CD4-positive, alpha-beta T cell (primary cell): ENCODE results near the gene IL4R. TPM values are rescaled to one million over a fixed set of nuclear protein-coding genes. Genes with fewer than 3 reads are reported as not detected.
A peak's percentile ranks its signal among the peaks of the same experiment; 100 is the strongest.
"Not testable (repeated sequence)": the region's sequence is repeated elsewhere in the genome, so short reads cannot be mapped to it uniquely, and the experiment has no call there.

Source experiments
- ATAC-seq: fragments of 200-7000 bp; cut with Tn5 transposase; one replicate; pipeline ENCODE4 v1.10.0; 2022; ENCODE audit warnings: mild to moderate bottlenecking; ENCODE audit not compliant: poor library complexity
- CTCF ChIA-PET: fragments of 350-600 bp; sonication (Branson Sonifier 250); formaldehyde crosslinking; loops from one replicate; lab custom pipeline; 2021; ENCODE audit warnings: antibody characterized with exemption, inconsistent platforms; lab: Charles Lee
- POLR2A ChIA-PET: fragments of 350-600 bp; sonication (Branson Sonifier 250); formaldehyde crosslinking; loops from one replicate; lab custom pipeline; 2021; ENCODE audit warnings: antibody characterized with exemption, inconsistent platforms; lab: Charles Lee
- DNase-seq, 14 experiments: peaks; one replicate each; pipeline ENCODE4 v3.0.0-alpha.2; 2013 to 2020; ENCODE audit warnings: mixed read lengths in 2 of 14
- H3K27ac ChIP-seq, 2 donors: one replicate each; pipeline versions ENCODE4 v1.5.1 to v1.7.0; 2013; ENCODE audit warnings: low read length in 2 of 2, low read depth in 1 of 2, mild to moderate bottlenecking in 1 of 2
- H3K27me3 ChIP-seq, 2 experiments: 1 replicate in 1 of 2; 2 replicates in 1 of 2; pipeline versions ENCODE4 v1.6.1 to v1.7.0; 2013; ENCODE audit warnings: low read length in 2 of 2, control low read depth in 1 of 2, mild to moderate bottlenecking in 1 of 2, moderate library complexity in 1 of 2; ENCODE audit not compliant: insufficient read depth in 2 of 2, control insufficient read depth in 1 of 2
- H3K36me3 ChIP-seq: one replicate; pipeline ENCODE4 v1.6.1; 2013; ENCODE audit warnings: low read length, control low read depth; ENCODE audit not compliant: insufficient read depth
- H3K4me1 ChIP-seq: one replicate; pipeline ENCODE4 v1.6.1; 2013; ENCODE audit warnings: low read length, control low read depth; ENCODE audit not compliant: insufficient read depth
- H3K4me3 ChIP-seq: one replicate; pipeline ENCODE4 v1.5.1; 2013; ENCODE audit warnings: mild to moderate bottlenecking, low read length, moderate library complexity
- H3K9me3 ChIP-seq, 2 experiments: 1 replicate in 1 of 2; 2 replicates in 1 of 2; pipeline versions ENCODE4 v1.6.1 to v1.7.0; 2013; ENCODE audit warnings: low read length in 2 of 2, mild to moderate bottlenecking in 2 of 2, control low read depth in 1 of 2, moderate library complexity in 1 of 2; ENCODE audit not compliant: control insufficient read depth in 1 of 2, insufficient read depth in 1 of 2
- H3K27ac Mint-ChIP-seq: one replicate; pipeline ENCODE4 v1.8.0; 2020; ENCODE audit warnings: mixed read lengths
- H3K27me3 Mint-ChIP-seq: one replicate; pipeline ENCODE4 v1.8.0; 2021; ENCODE audit warnings: mixed read lengths
- H3K36me3 Mint-ChIP-seq: one replicate; pipeline ENCODE4 v1.8.0; 2021; ENCODE audit warnings: low read depth, mixed read lengths
- H3K4me1 Mint-ChIP-seq: one replicate; pipeline ENCODE4 v1.8.0; 2021; ENCODE audit warnings: low read depth, mixed read lengths
- H3K4me3 Mint-ChIP-seq: one replicate; pipeline ENCODE4 v1.8.0; 2020; ENCODE audit warnings: mild to moderate bottlenecking, mixed read lengths
- H3K9me3 Mint-ChIP-seq: one replicate; pipeline ENCODE4 v1.8.0; 2020; ENCODE audit warnings: mixed read lengths
- intact Hi-C, 2 experiments: fragments of 100-400 bp; cut with DNase I in 1 of 2; cut with micrococcal nuclease in 1 of 2; formaldehyde crosslinking; loops; one replicate each; pipeline versions ENCODE4 v1.15.1 to v1.9.0; 2023 to 2025; cut with DNase I, micrococcal nuclease
- total RNA-seq, 174 experiments: library from RNA in 2 of 174; stranded (reverse) in 2 of 174; gene quantifications; one replicate each; pipeline ENCODE4 v1.2.3 and lab custom pipeline; 2021 to 2026
- TF ChIP-seq, protein P1 (sequence below): fragments of 200-600 bp; IDR thresholded peaks from one replicate; pipeline ENCODE4 v1.8.0; 2022; ENCODE audit warnings: antibody characterized with exemption, mild to moderate bottlenecking

Gene IL4R
- total RNA-seq, 2 experiments from 2014 or later, result 145 to 147 TPM

DNA sequence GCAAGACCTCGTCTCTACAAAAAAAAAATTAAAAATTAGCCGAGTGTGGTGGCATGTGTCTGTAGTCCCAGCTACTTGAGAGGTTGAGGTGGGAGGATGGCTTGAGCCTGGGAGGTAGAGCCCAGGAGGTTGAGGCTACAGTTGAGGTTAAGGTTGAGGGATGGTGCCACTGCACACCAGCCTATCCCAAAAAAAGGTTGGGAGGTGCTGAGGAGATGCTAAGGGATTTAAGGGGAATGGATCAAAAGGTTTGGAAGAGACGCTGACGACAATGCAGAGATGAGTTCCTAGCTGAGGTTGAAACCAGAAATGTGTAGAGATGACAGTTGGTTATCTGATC lies 40.5 kb upstream of the IL4R start:
- TF ChIP-seq, protein P1, sequence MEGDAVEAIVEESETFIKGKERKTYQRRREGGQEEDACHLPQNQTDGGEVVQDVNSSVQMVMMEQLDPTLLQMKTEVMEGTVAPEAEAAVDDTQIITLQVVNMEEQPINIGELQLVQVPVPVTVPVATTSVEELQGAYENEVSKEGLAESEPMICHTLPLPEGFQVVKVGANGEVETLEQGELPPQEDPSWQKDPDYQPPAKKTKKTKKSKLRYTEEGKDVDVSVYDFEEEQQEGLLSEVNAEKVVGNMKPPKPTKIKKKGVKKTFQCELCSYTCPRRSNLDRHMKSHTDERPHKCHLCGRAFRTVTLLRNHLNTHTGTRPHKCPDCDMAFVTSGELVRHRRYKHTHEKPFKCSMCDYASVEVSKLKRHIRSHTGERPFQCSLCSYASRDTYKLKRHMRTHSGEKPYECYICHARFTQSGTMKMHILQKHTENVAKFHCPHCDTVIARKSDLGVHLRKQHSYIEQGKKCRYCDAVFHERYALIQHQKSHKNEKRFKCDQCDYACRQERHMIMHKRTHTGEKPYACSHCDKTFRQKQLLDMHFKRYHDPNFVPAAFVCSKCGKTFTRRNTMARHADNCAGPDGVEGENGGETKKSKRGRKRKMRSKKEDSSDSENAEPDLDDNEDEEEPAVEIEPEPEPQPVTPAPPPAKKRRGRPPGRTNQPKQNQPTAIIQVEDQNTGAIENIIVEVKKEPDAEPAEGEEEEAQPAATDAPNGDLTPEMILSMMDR, result no peak
- intact Hi-C loops, result loop anchor here in 1 of 2 experiments (5.0 kb wide), 1 partner anchor 44 kb away; no protein-coding TSS in a partner anchor
- H3K9me3 ChIP-seq, result no peaks in the 10 kb centered on the region
- H3K27me3 Mint-ChIP-seq, result no peaks in the 10 kb centered on the region
- no peaks in the 10 kb centered on the region for H3K27me3 ChIP-seq
- ChIA-PET POLR2A (interaction anchor here (0.9 to 4.4 kb wide), 6 partner anchors 9 to 93 kb away, joined by 3 to 33 read pairs (median 6); no protein-coding TSS in a partner anchor), CTCF (interaction anchor here (0.8 to 1.7 kb wide), 2 partner anchors 38 to 42 kb away, joined by 3 to 16 read pairs; no protein-coding TSS in a partner anchor)
- H3K27ac ChIP-seq, result no peak overlapping the region
- H3K4me3 ChIP-seq, result no peak overlapping the region
- peak overlapping the region; percentile 77 for H3K27ac Mint-ChIP-seq
- DNase-seq (no peak), ATAC-seq (no peak)
- peaks cover 39% of the 10 kb centered on the region for H3K4me1 ChIP-seq
- peaks cover 59% of the 10 kb centered on the region for H3K4me1 Mint-ChIP-seq
- H3K36me3 Mint-ChIP-seq, result peaks cover 7% of the 10 kb centered on the region
- H3K9me3 Mint-ChIP-seq, result no peaks in the 10 kb centered on the region
- no peaks in the 10 kb centered on the region for H3K36me3 ChIP-seq
- peak overlapping the region; percentile 70 for H3K4me3 Mint-ChIP-seq

DNA sequence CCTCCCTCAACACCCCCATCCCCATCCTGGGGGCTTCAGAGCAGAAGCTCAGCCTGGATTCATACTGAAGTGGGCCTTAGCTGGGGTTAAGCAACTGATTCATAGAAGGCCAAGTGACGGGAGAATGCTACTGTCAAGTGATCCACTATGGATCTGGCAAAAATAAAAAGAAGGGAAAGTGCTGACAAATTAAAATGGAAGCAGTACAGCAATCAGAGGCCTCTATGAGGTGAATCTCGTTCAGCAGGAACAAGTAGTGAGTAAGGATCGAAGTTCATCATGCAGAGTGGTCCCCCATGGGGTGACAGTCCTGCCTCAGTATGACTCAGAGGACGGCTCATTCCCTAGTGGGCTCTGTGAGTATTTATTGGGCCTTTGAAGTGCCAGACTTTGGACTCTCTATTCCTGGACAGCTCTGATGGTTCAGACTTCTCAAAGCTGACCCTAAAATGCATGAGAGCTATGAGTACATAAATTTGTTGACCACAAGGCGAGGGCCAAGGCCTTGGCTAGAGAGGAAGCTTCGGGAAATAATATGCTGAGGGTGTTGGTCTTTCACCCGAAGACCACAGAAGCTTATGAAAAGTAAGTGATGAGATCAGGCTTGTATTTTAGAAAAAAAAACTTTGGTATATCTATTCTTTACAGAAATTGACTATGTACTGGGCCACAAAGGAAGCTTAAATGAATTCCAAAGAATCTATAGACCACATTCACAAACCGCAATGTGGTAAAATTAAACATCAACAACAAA lies 39.9 kb upstream of the IL4R start:
- H3K27ac ChIP-seq, result no peak overlapping the region
- peak overlapping the region; percentile 70 for H3K4me3 Mint-ChIP-seq
- POLR2A ChIA-PET, result interaction anchor here (0.6 to 4.4 kb wide), 13 partner anchors 8 to 186 kb away, joined by 3 to 33 read pairs (median 4); partner anchors contain the start of gene KDM8

DNA sequence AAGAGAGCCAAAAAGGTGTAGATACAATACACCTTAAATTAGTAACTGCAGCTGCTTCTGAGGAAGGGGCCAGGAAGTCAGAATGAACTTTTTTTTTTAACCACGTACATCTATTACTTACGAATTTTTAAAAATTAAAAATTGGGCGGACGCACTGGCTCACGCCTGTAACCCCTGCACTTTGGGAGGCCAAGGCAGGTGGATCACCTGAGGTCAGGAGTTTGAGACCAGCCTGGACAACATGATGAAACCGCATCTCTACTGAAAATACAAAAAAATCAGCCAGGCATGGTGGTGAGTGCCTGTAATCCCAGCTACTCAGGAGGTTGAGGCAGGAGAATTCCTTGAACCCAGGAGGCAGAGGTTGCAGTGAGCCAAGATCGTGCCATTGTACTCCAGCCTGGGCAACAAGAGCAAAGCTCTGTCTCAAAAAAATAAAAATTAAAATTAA lies 39.3 kb upstream of the IL4R start:
- Mint-ChIP-seq H3K4me3 (peak overlapping the region; percentile 70), H3K4me1 (peaks cover 49% of the 10 kb centered on the region), H3K27ac (peak overlapping the region; percentile 77)
- not testable (repeated sequence) for H3K27me3 Mint-ChIP-seq, H3K27ac ChIP-seq, H3K9me3 ChIP-seq, H3K36me3 ChIP-seq, H3K9me3 Mint-ChIP-seq, DNase-seq, H3K36me3 Mint-ChIP-seq, H3K27me3 ChIP-seq
- CTCF ChIA-PET, result interaction anchor here (0.7 to 2.8 kb wide), 6 partner anchors 20 to 95 kb away, joined by 3 to 16 read pairs (median 5); no protein-coding TSS in a partner anchor
- POLR2A ChIA-PET, result interaction anchor here (0.6 to 4.4 kb wide), 13 partner anchors 8 to 186 kb away, joined by 3 to 33 read pairs (median 4); partner anchors contain the start of gene KDM8
- peak; percentile 75 for ATAC-seq
- peaks cover 32% of the 10 kb centered on the region for H3K4me1 ChIP-seq
- H3K4me3 ChIP-seq, result peak overlapping the region; percentile 9
- intact Hi-C loops, result loop anchor here in 1 of 2 experiments (1.0 to 5.0 kb wide), 2 partner anchors 15 to 43 kb away; no protein-coding TSS in a partner anchor

More for the DNA sequence above, 39.9 kb upstream of the IL4R start:
- no peaks in the 10 kb centered on the region for H3K9me3 ChIP-seq
- TF ChIP-seq, protein P1, result no peak
- H3K27ac Mint-ChIP-seq, result peak overlapping the region; percentile 77
- DNase-seq, result peak in 4 of 14 experiments; percentile 28 to 57 (median 50)
- intact Hi-C loops, result loop anchor here in 1 of 2 experiments (1.0 to 5.0 kb wide), 2 partner anchors 15 to 43 kb away; no protein-coding TSS in a partner anchor
- H3K4me3 ChIP-seq, result peak overlapping the region; percentile 9
- H3K27me3 ChIP-seq, result no peaks in the 10 kb centered on the region
- CTCF ChIA-PET, result interaction anchor here (0.7 to 2.8 kb wide), 5 partner anchors 19 to 95 kb away, joined by 3 to 16 read pairs (median 6); no protein-coding TSS in a partner anchor
- H3K36me3 Mint-ChIP-seq, result peaks cover 1% of the 10 kb centered on the region
- H3K27me3 Mint-ChIP-seq, result no peaks in the 10 kb centered on the region
- peak; percentile 42 for ATAC-seq
- H3K36me3 ChIP-seq, result no peaks in the 10 kb centered on the region
- peaks cover 53% of the 10 kb centered on the region for H3K4me1 Mint-ChIP-seq
- no peaks in the 10 kb centered on the region for H3K9me3 Mint-ChIP-seq
- H3K4me1 ChIP-seq, result peaks cover 38% of the 10 kb centered on the region
